MM.1S (cell line): ENCODE results near the gene FHIT.

ENCODE experiments used
- EZH2 ChIP-seq: fragments of 300-600 bp; sonication (generic); optimal IDR thresholded peaks from 2 replicates; pipeline ENCODE3; 2017; ENCODE audit warnings: low read depth, mild to moderate bottlenecking, antibody characterized with exemption, low read length, mixed read lengths
- TF ChIP-seq, protein P1 (sequence below): fragments of 300-600 bp; sonication (generic); IDR thresholded peaks from 2 replicates; pipeline ENCODE4 v1.5.1; 2016; ENCODE audit warnings: antibody characterized with exemption, low read length, mixed read lengths

GRCh38 chr3:59726279-59726678 lies 1525.0 kb downstream of the FHIT start:
- TF ChIP-seq, protein P1, sequence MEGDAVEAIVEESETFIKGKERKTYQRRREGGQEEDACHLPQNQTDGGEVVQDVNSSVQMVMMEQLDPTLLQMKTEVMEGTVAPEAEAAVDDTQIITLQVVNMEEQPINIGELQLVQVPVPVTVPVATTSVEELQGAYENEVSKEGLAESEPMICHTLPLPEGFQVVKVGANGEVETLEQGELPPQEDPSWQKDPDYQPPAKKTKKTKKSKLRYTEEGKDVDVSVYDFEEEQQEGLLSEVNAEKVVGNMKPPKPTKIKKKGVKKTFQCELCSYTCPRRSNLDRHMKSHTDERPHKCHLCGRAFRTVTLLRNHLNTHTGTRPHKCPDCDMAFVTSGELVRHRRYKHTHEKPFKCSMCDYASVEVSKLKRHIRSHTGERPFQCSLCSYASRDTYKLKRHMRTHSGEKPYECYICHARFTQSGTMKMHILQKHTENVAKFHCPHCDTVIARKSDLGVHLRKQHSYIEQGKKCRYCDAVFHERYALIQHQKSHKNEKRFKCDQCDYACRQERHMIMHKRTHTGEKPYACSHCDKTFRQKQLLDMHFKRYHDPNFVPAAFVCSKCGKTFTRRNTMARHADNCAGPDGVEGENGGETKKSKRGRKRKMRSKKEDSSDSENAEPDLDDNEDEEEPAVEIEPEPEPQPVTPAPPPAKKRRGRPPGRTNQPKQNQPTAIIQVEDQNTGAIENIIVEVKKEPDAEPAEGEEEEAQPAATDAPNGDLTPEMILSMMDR, result no peak
- TF ChIP-seq EZH2, result no peak
